Natural killer cell treated with Interleukin-12 subunit alpha and Interleukin-12 subunit beta and Interleukin-15 and Interleukin-18, amount 100 ng/mL, for 72 hours (primary cell): ENCODE results near the gene GNAL. TPM values are rescaled to one million over a fixed set of nuclear protein-coding genes. Genes with fewer than 3 reads are reported as not detected.
"Not testable (repeated sequence)": the region's sequence is repeated elsewhere in the genome, so short reads cannot be mapped to it uniquely, and the experiment has no call there.

Experiments
- ATAC-seq, 2 donors: fragments of 150-1000 bp; cut with Tn5 transposase in 1 of 2; sonication (Bioruptor Pico), chemical (Tn5 transposase) in 1 of 2; 2 replicates each; pipeline ENCODE4 v1.10.0; 2021
- DNase-seq: peaks from one replicate; pipeline ENCODE4 v3.0.0; 2022; ENCODE audit warnings: low spot score
- H3K27ac Mint-ChIP-seq, 2 donors: 1 replicate in 1 of 2; 2 replicates in 1 of 2; pipeline ENCODE4 v1.8.0; 2022; ENCODE audit warnings: mixed read lengths in 2 of 2, mild to moderate bottlenecking in 1 of 2, moderate library complexity in 1 of 2
- H3K27me3 Mint-ChIP-seq, 2 donors: 1 replicate in 1 of 2; 2 replicates in 1 of 2; pipeline ENCODE4 v1.8.0; 2022; ENCODE audit warnings: mixed read lengths in 2 of 2
- H3K36me3 Mint-ChIP-seq: one replicate; pipeline ENCODE4 v1.8.0; 2022; ENCODE audit warnings: mixed read lengths
- H3K4me1 Mint-ChIP-seq, 2 donors: 1 replicate in 1 of 2; 2 replicates in 1 of 2; pipeline ENCODE4 v1.8.0; 2022; ENCODE audit warnings: low read depth in 2 of 2, mixed read lengths in 2 of 2, mild to moderate bottlenecking in 1 of 2
- H3K4me3 Mint-ChIP-seq: one replicate; pipeline ENCODE4 v1.8.0; 2022; ENCODE audit warnings: mixed read lengths
- H3K9me3 Mint-ChIP-seq: 2 replicates; pipeline ENCODE4 v1.8.0; 2022; ENCODE audit warnings: mixed read lengths
- total RNA-seq, 2 donors: library from RNA; stranded (reverse); gene quantifications; one replicate each; pipeline ENCODE4 v1.2.3, GENCODE V29; 2022

GNAL gene
- total RNA-seq, 2 donors from 2014 or later, result 1.2 TPM

DNA sequence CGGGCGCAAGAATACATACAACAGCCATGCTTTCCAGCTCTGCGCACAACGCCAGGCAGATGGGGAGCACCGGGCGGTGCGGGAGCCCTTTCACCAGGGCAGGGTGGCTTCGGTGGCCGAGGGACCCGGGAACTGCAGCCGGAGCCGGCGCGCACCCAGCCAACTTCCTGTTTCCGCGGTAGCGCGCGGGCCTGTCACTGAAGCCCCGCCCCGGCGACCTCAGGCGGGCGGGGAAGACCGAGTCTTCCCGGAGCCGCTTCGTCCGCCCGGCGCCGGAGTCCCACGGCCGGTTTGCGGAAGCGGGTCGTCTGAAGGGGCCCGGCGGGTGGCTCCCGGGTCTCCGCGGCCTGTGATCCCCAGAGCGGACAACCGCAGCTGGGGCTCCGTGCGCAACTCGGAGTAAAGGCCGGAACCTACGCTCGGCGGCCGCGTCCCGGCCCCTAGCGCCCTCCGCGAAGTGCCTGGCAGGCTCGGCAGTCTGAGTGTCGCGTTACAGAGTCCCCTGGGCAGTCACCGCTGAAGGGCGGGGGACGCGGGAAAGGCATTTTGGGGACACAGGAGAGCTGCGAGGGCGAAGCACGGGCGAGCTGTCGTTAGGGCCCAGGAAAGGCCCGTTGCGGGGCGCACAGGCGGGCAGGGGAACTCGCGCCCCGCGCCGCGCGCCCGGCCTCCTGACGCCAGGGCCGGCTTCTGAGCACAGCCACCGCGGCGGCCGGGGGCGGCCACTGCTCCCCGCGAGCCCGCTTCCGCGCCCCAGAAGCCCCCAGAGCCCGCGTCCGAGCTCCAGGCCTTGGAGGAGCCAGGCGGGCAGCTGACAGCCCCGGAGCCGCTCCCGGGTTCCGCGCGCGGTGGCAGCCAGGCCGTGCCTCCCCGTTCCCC is 219.4 kb downstream of the GNAL start, which contains the start of gene MPPE1:
MPPE1 (minus strand) TSS at position 136 of the 879 bp plus-strand sequence. CDS start 11,053 bp downstream, outside the sequence.
- no peaks in the 10 kb centered on the region for H3K9me3 Mint-ChIP-seq
- H3K27me3 Mint-ChIP-seq, result no peaks in the 10 kb centered on the region
- H3K4me3 Mint-ChIP-seq, result peak within 1 kb of the TSS; percentile 92
- ATAC-seq, result peak; percentile 94 to 95
- H3K27ac Mint-ChIP-seq, result peak within 1 kb of the TSS; percentile 89 to 96
- H3K4me1 Mint-ChIP-seq, result peaks cover 16% of the 10 kb centered on the region in 2 donors
- peaks cover 4% of the 10 kb centered on the region for H3K36me3 Mint-ChIP-seq
- peak; percentile 93 for DNase-seq

- Mint-ChIP-seq H3K9me3 (no peaks in the 10 kb centered on the region), H3K4me3 (peak overlapping the region; percentile 92), H3K36me3 (peaks cover under 1% of the 10 kb centered on the region), H3K27me3 (no peaks in the 10 kb centered on the region), H3K4me1 (peaks cover 12% of the 10 kb centered on the region in 2 donors), H3K27ac (peak overlapping the region; percentile 89 to 96)
- ATAC-seq, result no peak
- no peak for DNase-seq
Observed at GRCh38 chr18:11909061-11909455, 220.0 kb downstream of the GNAL start.

- Mint-ChIP-seq H3K27ac (peak overlapping the region; percentile 89 to 96), H3K4me1 (peaks cover 11 to 12% of the 10 kb centered on the region in 2 donors), H3K36me3 (no peaks in the 10 kb centered on the region), H3K4me3 (peak overlapping the region; percentile 92), H3K27me3 (no peaks in the 10 kb centered on the region), H3K9me3 (no peaks in the 10 kb centered on the region)
- DNase-seq (no peak), ATAC-seq (peak; percentile 59 to 80)
Observed at GRCh38 chr18:11909591-11910026, 220.5 kb downstream of the GNAL start.

DNA sequence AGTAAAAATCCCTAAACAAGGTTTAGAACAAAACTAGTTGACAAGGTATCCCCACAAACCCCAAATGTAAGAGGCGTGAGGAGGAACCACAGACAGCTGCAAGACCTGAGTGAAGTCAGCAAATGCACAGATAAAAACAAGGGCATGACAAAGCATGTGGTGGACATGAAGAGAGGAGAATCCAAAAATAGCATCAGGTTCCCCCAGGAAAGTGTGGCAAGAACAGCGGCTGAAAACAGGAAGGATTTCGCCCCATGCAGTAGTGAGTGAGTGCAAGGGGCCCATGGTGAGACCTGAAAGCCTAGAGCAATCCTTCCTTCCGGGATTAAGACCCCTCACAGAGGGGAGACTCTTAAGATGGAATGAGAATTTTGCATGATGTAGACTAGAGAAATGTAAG is 227.8 kb downstream of the GNAL start:
- not testable (repeated sequence) for ATAC-seq, H3K9me3 Mint-ChIP-seq, H3K27ac Mint-ChIP-seq, DNase-seq, H3K36me3 Mint-ChIP-seq, H3K4me1 Mint-ChIP-seq, H3K4me3 Mint-ChIP-seq, H3K27me3 Mint-ChIP-seq

GRCh38 chr18:11919522-11919921 is 230.5 kb downstream of the GNAL start:
- not testable (repeated sequence) for H3K27ac Mint-ChIP-seq, H3K4me1 Mint-ChIP-seq, DNase-seq, H3K9me3 Mint-ChIP-seq, H3K4me3 Mint-ChIP-seq, ATAC-seq, H3K27me3 Mint-ChIP-seq, H3K36me3 Mint-ChIP-seq

DNA sequence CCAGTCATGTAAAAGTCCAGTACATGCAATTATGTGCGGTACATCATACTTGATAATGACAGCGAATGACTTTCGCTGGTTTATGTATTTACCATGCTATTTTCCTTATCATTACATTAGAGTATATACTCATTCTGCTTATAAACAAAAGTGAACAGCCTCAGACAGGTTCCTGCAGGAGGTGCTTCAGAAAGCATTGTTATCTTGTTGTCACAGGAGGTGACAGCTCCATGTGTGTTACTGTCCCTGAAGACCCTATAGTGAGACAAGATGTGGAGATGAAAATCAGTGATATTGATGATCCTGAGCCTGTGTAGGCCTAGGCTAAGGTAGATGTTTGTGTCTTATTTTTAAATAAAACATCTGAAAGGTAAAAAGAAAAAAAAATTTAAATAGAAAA is 234.4 kb downstream of the GNAL start:
- H3K9me3 Mint-ChIP-seq, result no peaks in the 10 kb centered on the region
- DNase-seq, result no peak
- no peaks in the 10 kb centered on the region for H3K36me3 Mint-ChIP-seq
- ATAC-seq, result no peak
- H3K27me3 Mint-ChIP-seq, result peaks cover 16 to 23% of the 10 kb centered on the region in 2 donors
- no peak overlapping the region for H3K27ac Mint-ChIP-seq
- H3K4me1 Mint-ChIP-seq, result no peaks in the 10 kb centered on the region
- H3K4me3 Mint-ChIP-seq, result no peak overlapping the region

- Mint-ChIP-seq H3K27me3 (peaks cover 16 to 23% of the 10 kb centered on the region in 2 donors), H3K4me3 (no peak overlapping the region), H3K27ac (no peak overlapping the region), H3K9me3 (no peaks in the 10 kb centered on the region), H3K4me1 (no peaks in the 10 kb centered on the region), H3K36me3 (no peaks in the 10 kb centered on the region)
- DNase-seq (no peak), ATAC-seq (no peak)
Observed at GRCh38 chr18:11925800-11926481, 236.9 kb downstream of the GNAL start.

GRCh38 chr18:11927497-11927896 is 238.4 kb downstream of the GNAL start:
- Mint-ChIP-seq H3K9me3 (no peaks in the 10 kb centered on the region), H3K27me3 (peaks cover 16 to 23% of the 10 kb centered on the region in 2 donors), H3K4me1 (no peaks in the 10 kb centered on the region), H3K36me3 (no peaks in the 10 kb centered on the region), H3K4me3 (no peak overlapping the region), H3K27ac (no peak overlapping the region)
- ATAC-seq (no peak), DNase-seq (no peak)

GRCh38 chr18:11932393-11932792 is 243.3 kb downstream of the GNAL start:
- Mint-ChIP-seq H3K4me1 (no peaks in the 10 kb centered on the region), H3K27me3 (no peaks in the 10 kb centered on the region), H3K4me3 (no peak overlapping the region), H3K9me3 (no peaks in the 10 kb centered on the region), H3K36me3 (no peaks in the 10 kb centered on the region), H3K27ac (no peak overlapping the region)
- DNase-seq (no peak), ATAC-seq (no peak)

Other genes with a start within 250 kb of the GNAL start
- gene SLC35G4, start 79.7 kb upstream of the GNAL start, total RNA-seq, result not detected
- gene CHMP1B, start 162.1 kb downstream of the GNAL start, total RNA-seq, result 10 to 100 TPM; 19.3 to 25.7 TPM
- gene MPPE1, start 219.1 kb downstream of the GNAL start, total RNA-seq, result 10 to 100 TPM; 45.5 to 54.7 TPM